HCT116 (cell line): ENCODE data around the gene TTLL7.

Source experiments
- CEBPB ChIP-seq: IDR thresholded peaks from 2 replicates; pipeline ENCODE4 v1.6.1; 2012; ENCODE audit warnings: low read depth
- CTCF ChIP-seq, 3 experiments: fragments of 200-600 bp in 1 of 3; sonication (generic) in 1 of 3; IDR thresholded peaks in 2 of 3; conservative IDR thresholded peaks in 1 of 3; 2 replicates each; pipeline ENCODE4 v1.5.1; 2012 to 2017; ENCODE audit warnings: low read depth in 2 of 3, low read length in 2 of 3, antibody characterized with exemption in 1 of 3, borderline replicate concordance in 1 of 3, control low read depth in 1 of 3, mild to moderate bottlenecking in 1 of 3, mixed read lengths in 1 of 3, mixed run types in 1 of 3, moderate library complexity in 1 of 3; ENCODE audit not compliant: insufficient read depth in 1 of 3
- EGR1 ChIP-seq: IDR thresholded peaks from 2 replicates; pipeline ENCODE4 v1.6.1; 2012; ENCODE audit warnings: low read depth
- EZH2 ChIP-seq: fragments of 200-600 bp; sonication (generic); IDR thresholded peaks from 2 replicates; pipeline ENCODE4 v1.6.1; 2017; ENCODE audit warnings: antibody characterized with exemption, mixed run types
- EZH2phosphoT487 ChIP-seq: fragments of 200-600 bp; IDR thresholded peaks from 2 replicates; pipeline ENCODE4 v1.6.1; 2018; ENCODE audit warnings: antibody characterized with exemption, borderline replicate concordance
- MAX ChIP-seq: IDR thresholded peaks from 2 replicates; pipeline ENCODE4 v1.6.1; 2012
- POLR2A ChIP-seq: IDR thresholded peaks from 2 replicates; pipeline ENCODE4 v1.7.0; 2011; ENCODE audit warnings: borderline replicate concordance; ENCODE audit not compliant: insufficient read depth, insufficient read length; ENCODE audit errors: extremely low read depth
- POLR2AphosphoS5 ChIP-seq: IDR thresholded peaks from 2 replicates; pipeline ENCODE4 v1.6.1; 2011; ENCODE audit warnings: mild to moderate bottlenecking, low read depth, low read length, moderate library complexity
- RAD21 ChIP-seq: IDR thresholded peaks from 2 replicates; pipeline ENCODE4 v1.6.1; 2012; ENCODE audit warnings: low read depth, mild to moderate bottlenecking
- SIN3A ChIP-seq: IDR thresholded peaks from 2 replicates; pipeline ENCODE4 v1.6.1; 2012; ENCODE audit warnings: low read depth
- SP1 ChIP-seq: IDR thresholded peaks from 2 replicates; pipeline ENCODE4 v1.6.1; 2012; ENCODE audit warnings: low read depth
- ZBTB33 ChIP-seq: IDR thresholded peaks from 2 replicates; pipeline ENCODE4 v1.6.1; 2011; ENCODE audit warnings: mild to moderate bottlenecking, low read length, moderate library complexity; ENCODE audit not compliant: insufficient replicate concordance; ENCODE audit errors: extremely low read depth

- TF ChIP-seq CTCF (IDR thresholded peaks at IDR 0.05 in 2 of 3, conservative IDR thresholded peaks at IDR 0.05 in 1 of 3; ENCODE audit: borderline replicate concordance in 1 of 3, insufficient read depth in 1 of 3, low read depth in 2 of 3, low read length in 2 of 3) (no peak), EZH2 (no peak), POLR2AphosphoS5 (no peak), ZBTB33 (no peak), EGR1 (no peak), SP1 (no peak), POLR2A (no peak), CEBPB (no peak), EZH2phosphoT487 (no peak), MAX (no peak), RAD21 (no peak), SIN3A (no peak)
Measured at GRCh38 chr1:83970802-83971201, 28.1 kb downstream of the TTLL7 start.
